ENCODE data around the gene MT2A. TPM values are rescaled to one million over a fixed set of nuclear protein-coding genes. Genes with fewer than 3 reads are reported as not detected.

The MT2A gene
- total RNA-seq, 4 donors from 2014 or later = 68.8 to 459 (median 89.3) TPM

DNA sequence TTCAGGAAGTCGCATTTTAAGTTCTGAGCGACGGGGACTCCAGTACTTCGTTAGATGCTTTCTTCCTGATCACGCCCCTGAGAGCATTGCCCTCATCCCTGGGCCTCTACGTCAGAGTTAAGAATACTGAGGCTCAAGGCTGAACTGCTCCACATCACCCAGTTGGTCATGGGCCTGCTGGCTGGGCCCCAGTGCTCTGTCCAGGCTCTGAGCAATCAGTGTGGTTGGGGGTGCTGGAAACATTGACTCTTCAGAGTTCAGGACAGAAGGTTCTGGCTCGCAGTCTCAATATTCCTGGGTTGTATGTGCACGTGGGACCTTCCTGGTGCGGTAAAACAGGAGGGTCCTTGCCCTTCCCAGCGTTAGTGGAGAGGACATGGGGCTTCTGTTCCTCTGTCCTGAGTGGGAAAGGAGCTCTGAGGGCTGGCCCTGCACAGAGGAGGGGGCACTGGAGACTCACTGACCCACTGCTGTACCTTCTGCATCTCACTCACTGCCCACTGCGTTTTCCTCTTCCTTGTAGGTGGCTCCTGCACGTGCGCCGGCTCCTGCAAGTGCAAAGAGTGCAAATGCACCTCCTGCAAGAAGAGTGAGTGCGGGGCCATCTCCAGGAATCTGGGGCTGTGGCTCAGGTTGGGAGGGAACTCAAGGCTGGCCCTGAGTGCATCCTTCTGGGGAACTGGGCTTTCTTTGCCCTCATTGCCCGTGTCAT, 17.7 kb downstream of the MT2A start:
- Histone ChIP-seq H3K27me3 (no peaks in the 10 kb centered on the region), H3K27ac (peak overlapping the region; percentile 85 to 90 (median 90)), H3K9me3 (no peaks in the 10 kb centered on the region), H3K4me3 (peak overlapping the region; percentile 38 to 61 (median 54)), H3K36me3 (no peaks in the 10 kb centered on the region), H3K4me1 (peaks cover 0 to 22% (median 17%) of the 10 kb centered on the region in 4 donors)
- in situ Hi-C loops (cut with MboI; ENCODE audit: low pct_ligation_motif_present in 1 of 4, low pct_unique_long_range_greater_than_20kb in 1 of 4, low sequenced_read_pairs in 3 of 4) (no loop called here), intact Hi-C loops (cut with DNase I; ENCODE audit: low total_unique reads) (loop anchor here (2.0 to 5.0 kb wide), 2 partner anchors 17 to 56 kb away; partner anchors contain the start of genes MT1X and MT2A)
- peak; percentile 4 for TF ChIP-seq POLR2A (IDR thresholded peaks at IDR 0.05)
- TF ChIP-seq EP300 (IDR thresholded peaks at IDR 0.05; ENCODE audit: low read depth) = peak; percentile 62
- no peak for TF ChIP-seq POLR2AphosphoS5 (IDR thresholded peaks at IDR 0.05)
- TF ChIP-seq, protein P1, sequence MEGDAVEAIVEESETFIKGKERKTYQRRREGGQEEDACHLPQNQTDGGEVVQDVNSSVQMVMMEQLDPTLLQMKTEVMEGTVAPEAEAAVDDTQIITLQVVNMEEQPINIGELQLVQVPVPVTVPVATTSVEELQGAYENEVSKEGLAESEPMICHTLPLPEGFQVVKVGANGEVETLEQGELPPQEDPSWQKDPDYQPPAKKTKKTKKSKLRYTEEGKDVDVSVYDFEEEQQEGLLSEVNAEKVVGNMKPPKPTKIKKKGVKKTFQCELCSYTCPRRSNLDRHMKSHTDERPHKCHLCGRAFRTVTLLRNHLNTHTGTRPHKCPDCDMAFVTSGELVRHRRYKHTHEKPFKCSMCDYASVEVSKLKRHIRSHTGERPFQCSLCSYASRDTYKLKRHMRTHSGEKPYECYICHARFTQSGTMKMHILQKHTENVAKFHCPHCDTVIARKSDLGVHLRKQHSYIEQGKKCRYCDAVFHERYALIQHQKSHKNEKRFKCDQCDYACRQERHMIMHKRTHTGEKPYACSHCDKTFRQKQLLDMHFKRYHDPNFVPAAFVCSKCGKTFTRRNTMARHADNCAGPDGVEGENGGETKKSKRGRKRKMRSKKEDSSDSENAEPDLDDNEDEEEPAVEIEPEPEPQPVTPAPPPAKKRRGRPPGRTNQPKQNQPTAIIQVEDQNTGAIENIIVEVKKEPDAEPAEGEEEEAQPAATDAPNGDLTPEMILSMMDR (IDR thresholded peaks at IDR 0.05) = no peak
- DNase-seq = peak; percentile 56
- 22% methylated on average over 16 of the region's 16 CpGs; no CpG with 5 or more reads in 1 of the 2 donors for WGBS, 2 donors (ENCODE audit: low coverage in 1 of 2)

DNA sequence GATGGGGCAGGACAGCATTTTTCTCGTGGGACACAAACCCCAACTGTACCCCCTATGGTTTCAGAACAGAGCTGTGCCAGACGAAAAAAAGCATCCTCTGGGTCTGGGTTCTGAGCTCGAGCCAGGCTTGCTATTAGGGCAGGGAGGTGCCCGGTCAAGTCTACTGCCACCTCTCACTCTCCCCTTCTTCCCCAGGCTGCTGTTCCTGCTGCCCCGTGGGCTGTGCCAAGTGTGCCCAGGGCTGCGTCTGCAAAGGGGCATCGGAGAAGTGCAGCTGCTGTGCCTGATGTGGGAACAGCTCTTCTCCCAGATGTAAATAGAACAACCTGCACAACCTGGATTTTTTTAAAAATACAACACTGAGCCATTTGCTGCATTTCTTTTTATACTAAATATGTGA, 18.3 kb downstream of the MT2A start:
- Histone ChIP-seq H3K27me3 (peaks cover 2% of the 10 kb centered on the region), H3K27ac (peak overlapping the region; percentile 85 to 90 (median 90)), H3K36me3 (no peaks in the 10 kb centered on the region), H3K9me3 (no peaks in the 10 kb centered on the region), H3K4me1 (peaks cover 0 to 23% (median 18%) of the 10 kb centered on the region in 4 donors), H3K4me3 (peak overlapping the region; percentile 38 to 61 (median 54))
- intact Hi-C loops (cut with DNase I; ENCODE audit: low total_unique reads) (loop anchor here (2.0 to 5.0 kb wide), 2 partner anchors 18 to 56 kb away; partner anchors contain the start of genes MT1X and MT2A), in situ Hi-C loops (cut with MboI; ENCODE audit: low pct_ligation_motif_present in 1 of 4, low pct_unique_long_range_greater_than_20kb in 1 of 4, low sequenced_read_pairs in 3 of 4) (no loop called here)
- 37 to 53% methylated on average over 4 to 7 of the region's 7 CpGs for WGBS, 2 donors (ENCODE audit: low coverage in 1 of 2)
- no peak for TF ChIP-seq POLR2AphosphoS5 (IDR thresholded peaks at IDR 0.05)
- TF ChIP-seq, protein P1 (IDR thresholded peaks at IDR 0.05) = no peak
- no peak for TF ChIP-seq EP300 (IDR thresholded peaks at IDR 0.05; ENCODE audit: low read depth)
- TF ChIP-seq POLR2A (IDR thresholded peaks at IDR 0.05) = no peak
- no peak for DNase-seq

DNA sequence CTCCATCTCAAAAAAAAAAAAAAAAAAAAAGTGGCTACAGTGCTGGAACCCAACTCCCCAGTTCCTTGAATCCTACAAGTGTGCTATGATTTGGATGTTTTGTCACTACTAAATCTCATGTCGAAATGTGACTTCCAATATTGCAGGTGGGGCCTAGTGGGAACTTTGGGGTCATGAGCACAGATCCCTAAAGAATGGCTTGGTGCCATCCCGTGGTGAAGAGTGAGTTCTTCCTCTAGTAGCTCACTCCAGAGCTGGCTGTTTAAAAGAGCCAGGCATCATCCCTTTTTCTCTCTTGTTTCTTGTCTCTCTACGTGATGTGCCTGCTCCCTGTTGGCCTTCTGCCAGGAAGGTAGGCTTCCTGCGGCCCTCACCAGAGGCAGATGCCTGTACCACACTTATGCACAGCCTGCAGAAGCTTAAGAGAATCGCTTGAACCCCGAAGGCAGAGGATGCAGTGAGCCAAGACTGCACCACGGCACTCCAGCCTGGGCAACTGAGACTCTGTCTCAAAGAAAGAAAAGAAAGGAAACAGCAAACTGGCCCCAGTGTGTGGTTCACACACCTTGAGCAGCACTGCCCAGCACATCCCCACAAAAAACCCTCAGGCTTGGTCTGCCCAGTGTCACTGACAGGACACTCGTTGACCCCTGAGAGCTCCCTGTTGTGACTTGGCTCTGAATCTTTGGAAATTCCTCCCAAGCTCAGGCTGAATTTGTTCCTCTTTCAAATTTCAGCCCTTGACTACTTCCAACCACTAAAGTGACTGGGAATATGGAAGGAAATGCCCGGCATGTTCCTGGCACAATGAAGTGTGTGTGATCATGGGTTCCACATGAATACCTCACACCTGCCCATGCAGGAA, 20.3 kb downstream of the MT2A start:
- in situ Hi-C loops (cut with MboI; ENCODE audit: low pct_ligation_motif_present in 1 of 4, low pct_unique_long_range_greater_than_20kb in 1 of 4, low sequenced_read_pairs in 3 of 4) (no loop called here), intact Hi-C loops (cut with DNase I; ENCODE audit: low total_unique reads) (loop anchor here (5.0 kb wide), 1 partner anchor 54 kb away; the partner anchor contains the start of gene MT1X)
- no peak for DNase-seq
- peak overlapping the region in 1 of 4 donors; percentile 37 for H3K27ac ChIP-seq
- H3K4me1 ChIP-seq = peaks cover 0 to 35% (median 29%) of the 10 kb centered on the region in 4 donors
- H3K27me3 ChIP-seq = peaks cover 21% of the 10 kb centered on the region
- no peak overlapping the region for H3K4me3 ChIP-seq
- TF ChIP-seq POLR2AphosphoS5 (IDR thresholded peaks at IDR 0.05) (no peak), EP300 (IDR thresholded peaks at IDR 0.05; ENCODE audit: low read depth) (no peak)
- TF ChIP-seq, protein P1 (IDR thresholded peaks at IDR 0.05) = no peak
- WGBS, 2 donors (ENCODE audit: low coverage in 1 of 2) = 77 to 89% methylated on average over 3 to 9 of the region's 9 CpGs
- H3K36me3 ChIP-seq = no peaks in the 10 kb centered on the region
- H3K9me3 ChIP-seq = no peaks in the 10 kb centered on the region

DNA sequence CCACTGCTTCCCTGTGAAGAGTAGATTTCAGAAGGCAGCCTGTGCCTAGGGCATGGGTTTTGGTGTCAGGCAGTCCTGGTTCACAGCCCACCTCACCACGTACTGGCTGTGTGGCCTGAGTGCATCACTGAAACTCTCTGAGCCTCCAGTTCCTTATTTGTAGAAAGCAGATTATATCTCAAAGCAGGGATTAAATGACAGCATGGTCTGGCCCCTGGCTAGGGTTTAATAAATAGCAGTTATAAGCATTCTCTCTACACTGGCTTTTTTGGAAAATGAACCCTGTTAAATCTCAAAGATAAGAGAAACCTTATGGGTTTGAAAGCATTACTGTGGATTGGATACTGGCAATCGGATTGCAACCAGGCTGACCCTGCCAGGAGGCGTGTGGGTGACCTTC, 21.1 kb downstream of the MT2A start:
- WGBS, 2 donors (ENCODE audit: low coverage in 1 of 2) = 77% methylated on average over 3 of the region's 3 CpGs; no CpG with 5 or more reads in 1 of the 2 donors
- H3K27ac ChIP-seq = no peak overlapping the region

More for the DNA sequence above, 21.1 kb downstream of the MT2A start:
- Histone ChIP-seq H3K4me1 (peaks cover 0 to 36% (median 29%) of the 10 kb centered on the region in 4 donors), H3K36me3 (no peaks in the 10 kb centered on the region), H3K9me3 (no peaks in the 10 kb centered on the region), H3K27me3 (peaks cover 29% of the 10 kb centered on the region), H3K4me3 (no peak overlapping the region)
- TF ChIP-seq EP300 (IDR thresholded peaks at IDR 0.05; ENCODE audit: low read depth) (no peak), POLR2A (IDR thresholded peaks at IDR 0.05) (no peak), POLR2AphosphoS5 (IDR thresholded peaks at IDR 0.05) (no peak)
- TF ChIP-seq, protein P1 (IDR thresholded peaks at IDR 0.05) = no peak
- in situ Hi-C loops (cut with MboI; ENCODE audit: low pct_ligation_motif_present in 1 of 4, low pct_unique_long_range_greater_than_20kb in 1 of 4, low sequenced_read_pairs in 3 of 4) = no loop called here
- intact Hi-C loops (cut with DNase I; ENCODE audit: low total_unique reads) = loop anchor here (5.0 kb wide), 1 partner anchor 53 kb away; the partner anchor contains the start of gene MT1X
- DNase-seq = no peak

Data from transverse colon (tissue), 4 donors.